Epithelial cell of proximal tubule (primary cell): ENCODE measurements around the gene MAGI2. TPM values are rescaled to one million over a fixed set of nuclear protein-coding genes. Genes with fewer than 3 reads are reported as not detected.

ENCODE experiments used
- DNase-seq: peaks from one replicate; pipeline ENCODE4 v3.0.0-alpha.2; 2011; ENCODE audit warnings: low read depth
- H3K4me3 ChIP-seq: 2 replicates; pipeline ENCODE4 v1.5.1; 2011; ENCODE audit warnings: low read depth, mild to moderate bottlenecking, low read length
- total RNA-seq: library from RNA; depleted of rRNA; stranded (reverse); fragments of >200 nt; gene quantifications from 2 replicates; pipeline ENCODE4 v1.2.3, GENCODE V29; 2015
- TF ChIP-seq, protein P1 (sequence below): conservative IDR thresholded peaks from 2 replicates; pipeline ENCODE4 v1.5.1; 2012; ENCODE audit warnings: low read depth, mild to moderate bottlenecking, low read length

The MAGI2 gene
- total RNA-seq, 1 donor from 2014 or later: 0.92 TPM

- TF ChIP-seq, protein P1, sequence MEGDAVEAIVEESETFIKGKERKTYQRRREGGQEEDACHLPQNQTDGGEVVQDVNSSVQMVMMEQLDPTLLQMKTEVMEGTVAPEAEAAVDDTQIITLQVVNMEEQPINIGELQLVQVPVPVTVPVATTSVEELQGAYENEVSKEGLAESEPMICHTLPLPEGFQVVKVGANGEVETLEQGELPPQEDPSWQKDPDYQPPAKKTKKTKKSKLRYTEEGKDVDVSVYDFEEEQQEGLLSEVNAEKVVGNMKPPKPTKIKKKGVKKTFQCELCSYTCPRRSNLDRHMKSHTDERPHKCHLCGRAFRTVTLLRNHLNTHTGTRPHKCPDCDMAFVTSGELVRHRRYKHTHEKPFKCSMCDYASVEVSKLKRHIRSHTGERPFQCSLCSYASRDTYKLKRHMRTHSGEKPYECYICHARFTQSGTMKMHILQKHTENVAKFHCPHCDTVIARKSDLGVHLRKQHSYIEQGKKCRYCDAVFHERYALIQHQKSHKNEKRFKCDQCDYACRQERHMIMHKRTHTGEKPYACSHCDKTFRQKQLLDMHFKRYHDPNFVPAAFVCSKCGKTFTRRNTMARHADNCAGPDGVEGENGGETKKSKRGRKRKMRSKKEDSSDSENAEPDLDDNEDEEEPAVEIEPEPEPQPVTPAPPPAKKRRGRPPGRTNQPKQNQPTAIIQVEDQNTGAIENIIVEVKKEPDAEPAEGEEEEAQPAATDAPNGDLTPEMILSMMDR: no peak
- no peak for DNase-seq
- no peak overlapping the region for H3K4me3 ChIP-seq
Measured at GRCh38 chr7:79359827-79360226, 93.6 kb downstream of the MAGI2 start.

DNA sequence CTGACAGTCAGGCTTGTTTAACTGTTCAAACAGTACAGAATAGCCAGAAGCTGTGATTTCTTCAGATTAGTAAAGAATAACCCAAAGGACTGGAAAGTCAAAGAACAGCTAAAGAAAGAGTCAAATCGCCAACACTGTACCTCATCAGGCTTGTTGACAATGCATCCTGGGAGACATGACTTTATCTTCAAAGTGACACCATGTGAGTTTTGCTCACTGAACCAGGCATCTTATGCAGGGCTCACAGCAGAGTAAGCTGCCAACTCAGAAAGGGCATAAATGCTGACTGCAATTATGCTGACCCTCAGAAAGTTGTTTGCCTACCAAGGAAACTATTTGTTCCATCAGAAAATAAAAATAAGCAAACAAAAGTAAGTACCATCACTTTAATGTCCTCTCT lies 96.4 kb downstream of the MAGI2 start:
- no peak overlapping the region for H3K4me3 ChIP-seq
- no peak for DNase-seq
- TF ChIP-seq, protein P1: no peak

GRCh38 chr7:79353720-79354468 lies 99.6 kb downstream of the MAGI2 start:
- no peak overlapping the region for H3K4me3 ChIP-seq
- TF ChIP-seq, protein P1: no peak
- DNase-seq: no peak

DNA sequence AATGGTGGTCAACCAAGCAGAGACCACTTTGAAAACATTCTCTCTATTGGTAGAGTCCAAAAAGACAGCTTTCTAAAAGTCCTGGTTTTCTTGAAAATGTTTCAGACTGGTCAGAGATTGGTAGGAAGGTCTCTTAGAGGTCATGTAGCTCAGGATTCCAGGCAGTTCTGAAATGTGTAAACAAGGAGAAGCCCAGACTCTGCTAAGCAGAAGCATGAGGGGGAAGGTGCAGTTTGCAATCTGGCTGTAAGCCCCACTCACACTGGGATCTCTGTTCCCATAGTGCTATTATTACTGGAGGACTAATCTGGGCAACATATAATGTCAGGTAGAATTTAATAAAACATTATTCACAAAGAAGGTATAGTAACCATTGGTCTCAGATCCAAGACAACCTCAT lies 101.1 kb downstream of the MAGI2 start:
- TF ChIP-seq, protein P1: no peak
- DNase-seq: no peak

DNA sequence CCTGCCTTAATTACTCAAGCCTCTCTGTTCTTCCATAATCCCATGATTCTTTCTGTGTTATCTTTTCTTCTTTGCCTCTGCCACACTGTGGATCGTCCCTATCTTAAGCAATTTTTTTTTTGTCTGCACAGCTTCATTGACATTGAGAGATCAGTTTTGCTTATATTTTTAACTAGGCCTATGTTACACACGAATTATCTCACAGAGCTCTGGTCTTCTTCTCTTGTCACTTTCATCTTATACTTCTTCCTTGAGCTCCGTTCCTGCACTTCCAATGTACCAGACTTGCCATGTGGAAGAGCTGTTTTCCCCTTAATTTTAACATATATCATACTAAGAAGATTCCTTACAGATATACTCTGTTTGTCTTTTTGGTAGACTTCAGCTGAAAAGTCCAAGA lies 106.1 kb downstream of the MAGI2 start:
- DNase-seq: no peak
- TF ChIP-seq, protein P1: no peak
- no peak overlapping the region for H3K4me3 ChIP-seq

More for the DNA sequence above, 101.1 kb downstream of the MAGI2 start:
- no peak overlapping the region for H3K4me3 ChIP-seq

DNA sequence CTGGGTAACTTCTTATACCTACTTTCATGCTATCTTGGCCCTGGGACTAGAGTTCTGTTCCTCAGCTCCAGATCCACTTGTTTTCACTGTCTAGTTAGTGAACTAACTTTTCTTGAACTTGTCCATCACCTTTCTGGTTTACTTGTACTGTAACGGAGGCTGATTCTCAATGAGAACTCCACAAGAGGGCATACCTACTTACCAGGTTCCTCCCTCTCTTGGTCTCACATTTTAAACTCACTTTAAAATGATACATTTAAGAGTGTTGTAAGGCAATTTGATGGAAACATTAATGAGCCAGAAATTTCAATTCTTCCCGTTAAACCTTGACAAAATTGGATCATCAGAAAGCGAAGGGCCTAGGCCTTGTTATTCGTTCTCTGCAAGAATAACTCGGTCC lies 111.6 kb downstream of the MAGI2 start:
- no peak overlapping the region for H3K4me3 ChIP-seq
- TF ChIP-seq, protein P1: no peak
- DNase-seq: no peak

GRCh38 chr7:79340212-79340611 lies 113.3 kb downstream of the MAGI2 start:
- DNase-seq: no peak
- TF ChIP-seq, protein P1: no peak
- no peak overlapping the region for H3K4me3 ChIP-seq
